Activated CD8-positive, alpha-beta memory T cell treated with anti-CD3 and anti-CD28 coated beads, Interleukin-2, amount 10 ng/mL, durations not matched to agents 7 days and 5 days (primary cell): ENCODE measurements around the gene RSU1. TPM values are rescaled to one million over a fixed set of nuclear protein-coding genes. Genes with fewer than 3 reads are reported as not detected.

Source experiments
- ATAC-seq: fragments of 150-1000 bp; cut with Tn5 transposase; one replicate; pipeline ENCODE4 v1.10.0; 2021; ENCODE audit warnings: moderate library complexity
- CTCF ChIA-PET: fragments of 350-600 bp; sonication (Branson Sonifier 250); formaldehyde crosslinking; loops from one replicate; lab custom pipeline; 2021; ENCODE audit warnings: antibody characterized with exemption; lab: Charles Lee
- DNase-seq: peaks from one replicate; pipeline ENCODE4 v3.0.0-alpha.2; 2020
- H3K27ac Mint-ChIP-seq: one replicate; pipeline ENCODE4 v1.8.0; 2021; ENCODE audit warnings: mild to moderate bottlenecking, mixed read lengths
- H3K27me3 Mint-ChIP-seq: one replicate; pipeline ENCODE4 v1.8.0; 2021; ENCODE audit warnings: mixed read lengths
- H3K36me3 Mint-ChIP-seq: one replicate; pipeline ENCODE4 v1.8.0; 2021; ENCODE audit warnings: mild to moderate bottlenecking, mixed read lengths
- H3K4me1 Mint-ChIP-seq: one replicate; pipeline ENCODE4 v1.8.0; 2021; ENCODE audit warnings: mixed read lengths
- H3K4me3 Mint-ChIP-seq: one replicate; pipeline ENCODE4 v1.8.0; 2021; ENCODE audit warnings: mild to moderate bottlenecking, moderate library complexity, mixed read lengths
- H3K9me3 Mint-ChIP-seq: one replicate; pipeline ENCODE4 v1.8.0; 2022; ENCODE audit warnings: low read depth, mixed read lengths
- total RNA-seq, 2 experiments: library from RNA; stranded (reverse); gene quantifications; one replicate each; pipeline ENCODE4 v1.2.3, GENCODE V29; 2021

The RSU1 gene
- total RNA-seq, 2 experiments from 2014 or later = 51.6 to 74.1 TPM

GRCh38 chr10:16656895-16657294 is 160.3 kb downstream of the RSU1 start:
- H3K27me3 Mint-ChIP-seq = no peaks in the 10 kb centered on the region
- CTCF ChIA-PET = no interaction called here
- H3K4me1 Mint-ChIP-seq = peaks cover 13% of the 10 kb centered on the region
- H3K27ac Mint-ChIP-seq = no peak overlapping the region
- H3K4me3 Mint-ChIP-seq = no peak overlapping the region
- no peaks in the 10 kb centered on the region for H3K9me3 Mint-ChIP-seq
- ATAC-seq (no peak), DNase-seq (no peak)
- no peaks in the 10 kb centered on the region for H3K36me3 Mint-ChIP-seq

- DNase-seq = no peak
- ATAC-seq = no peak
- no peak overlapping the region for H3K4me3 Mint-ChIP-seq
- CTCF ChIA-PET = interaction anchor here (1.1 kb wide), 1 partner anchor 24 kb away, joined by 3 read pairs; no protein-coding TSS in a partner anchor
- H3K27me3 Mint-ChIP-seq = no peaks in the 10 kb centered on the region
- H3K36me3 Mint-ChIP-seq = peaks cover under 1% of the 10 kb centered on the region
- peaks cover under 1% of the 10 kb centered on the region for H3K9me3 Mint-ChIP-seq
- peaks cover 13% of the 10 kb centered on the region for H3K4me1 Mint-ChIP-seq
- H3K27ac Mint-ChIP-seq = no peak overlapping the region
Measured at GRCh38 chr10:16653224-16653623, 164.0 kb downstream of the RSU1 start.

- Mint-ChIP-seq H3K4me1 (peaks cover 16% of the 10 kb centered on the region), H3K4me3 (no peak overlapping the region), H3K27me3 (no peaks in the 10 kb centered on the region), H3K9me3 (peaks cover 2% of the 10 kb centered on the region), H3K36me3 (peaks cover 3% of the 10 kb centered on the region), H3K27ac (no peak overlapping the region)
- CTCF ChIA-PET = no interaction called here
- DNase-seq (no peak), ATAC-seq (no peak)
Measured at GRCh38 chr10:16652154-16652553, 165.1 kb downstream of the RSU1 start.

- no peak overlapping the region for H3K4me3 Mint-ChIP-seq
- DNase-seq (no peak), ATAC-seq (no peak)
- peaks cover 28% of the 10 kb centered on the region for H3K4me1 Mint-ChIP-seq
- H3K27me3 Mint-ChIP-seq = no peaks in the 10 kb centered on the region
- H3K9me3 Mint-ChIP-seq = peaks cover 2% of the 10 kb centered on the region
- no peak overlapping the region for H3K27ac Mint-ChIP-seq
- CTCF ChIA-PET = no interaction called here
- peaks cover 3% of the 10 kb centered on the region for H3K36me3 Mint-ChIP-seq
Measured at GRCh38 chr10:16649757-16650156, 167.5 kb downstream of the RSU1 start.

- Mint-ChIP-seq H3K27me3 (no peaks in the 10 kb centered on the region), H3K4me1 (peaks cover 31% of the 10 kb centered on the region), H3K27ac (no peak overlapping the region), H3K36me3 (peaks cover 3% of the 10 kb centered on the region), H3K9me3 (peaks cover 2% of the 10 kb centered on the region), H3K4me3 (no peak overlapping the region)
- DNase-seq (no peak), ATAC-seq (no peak)
- CTCF ChIA-PET = interaction anchor here (1.0 to 1.3 kb wide), 2 partner anchors 10 to 151 kb away, joined by 3 to 4 read pairs; no protein-coding TSS in a partner anchor
Measured at GRCh38 chr10:16648366-16648765, 168.9 kb downstream of the RSU1 start.

GRCh38 chr10:16646181-16647059 is 170.8 kb downstream of the RSU1 start:
- peaks cover 2% of the 10 kb centered on the region for H3K9me3 Mint-ChIP-seq
- no peaks in the 10 kb centered on the region for H3K27me3 Mint-ChIP-seq
- peaks cover 3% of the 10 kb centered on the region for H3K36me3 Mint-ChIP-seq
- CTCF ChIA-PET = no interaction called here
- peak overlapping the region; percentile 52 for H3K27ac Mint-ChIP-seq
- peak; percentile 49 for DNase-seq
- peaks cover 23% of the 10 kb centered on the region for H3K4me1 Mint-ChIP-seq
- no peak overlapping the region for H3K4me3 Mint-ChIP-seq
- peak; percentile 39 for ATAC-seq

- Mint-ChIP-seq H3K36me3 (peaks cover 3% of the 10 kb centered on the region), H3K27ac (no peak overlapping the region), H3K27me3 (no peaks in the 10 kb centered on the region), H3K4me1 (peaks cover 23% of the 10 kb centered on the region), H3K9me3 (peaks cover 2% of the 10 kb centered on the region), H3K4me3 (no peak overlapping the region)
- DNase-seq (no peak), ATAC-seq (no peak)
- CTCF ChIA-PET = interaction anchor here (0.6 kb wide), 1 partner anchor 55 kb away, joined by 4 read pairs; no protein-coding TSS in a partner anchor
Measured at GRCh38 chr10:16644146-16644545, 173.1 kb downstream of the RSU1 start.

GRCh38 chr10:16643502-16643901 is 173.7 kb downstream of the RSU1 start:
- DNase-seq (no peak), ATAC-seq (no peak)
- Mint-ChIP-seq H3K27ac (no peak overlapping the region), H3K4me3 (no peak overlapping the region), H3K27me3 (no peaks in the 10 kb centered on the region), H3K36me3 (peaks cover 3% of the 10 kb centered on the region), H3K4me1 (peaks cover 23% of the 10 kb centered on the region), H3K9me3 (peaks cover 2% of the 10 kb centered on the region)
- CTCF ChIA-PET = interaction anchor here (0.6 kb wide), 1 partner anchor 54 kb away, joined by 4 read pairs; no protein-coding TSS in a partner anchor

- Mint-ChIP-seq H3K4me1 (peaks cover 7% of the 10 kb centered on the region), H3K27ac (no peak overlapping the region), H3K4me3 (no peak overlapping the region), H3K9me3 (no peaks in the 10 kb centered on the region), H3K36me3 (no peaks in the 10 kb centered on the region), H3K27me3 (no peaks in the 10 kb centered on the region)
- CTCF ChIA-PET = no interaction called here
- DNase-seq (no peak), ATAC-seq (no peak)
Measured at GRCh38 chr10:16640153-16640552, 177.1 kb downstream of the RSU1 start.

- peaks cover 6% of the 10 kb centered on the region for H3K4me1 Mint-ChIP-seq
- H3K4me3 Mint-ChIP-seq = no peak overlapping the region
- CTCF ChIA-PET = interaction anchor here (1.6 kb wide), 1 partner anchor 9 kb away, joined by 4 read pairs; no protein-coding TSS in a partner anchor
- H3K27ac Mint-ChIP-seq = no peak overlapping the region
- no peaks in the 10 kb centered on the region for H3K36me3 Mint-ChIP-seq
- no peak for DNase-seq
- ATAC-seq = no peak
- H3K27me3 Mint-ChIP-seq = no peaks in the 10 kb centered on the region
- no peaks in the 10 kb centered on the region for H3K9me3 Mint-ChIP-seq
Measured at GRCh38 chr10:16639471-16639870, 177.8 kb downstream of the RSU1 start.

- no peak overlapping the region for H3K4me3 Mint-ChIP-seq
- no peak overlapping the region for H3K27ac Mint-ChIP-seq
- CTCF ChIA-PET = no interaction called here
- ATAC-seq = no peak
- H3K27me3 Mint-ChIP-seq = no peaks in the 10 kb centered on the region
- no peak for DNase-seq
- H3K36me3 Mint-ChIP-seq = no peaks in the 10 kb centered on the region
- no peaks in the 10 kb centered on the region for H3K9me3 Mint-ChIP-seq
- H3K4me1 Mint-ChIP-seq = no peaks in the 10 kb centered on the region
Measured at GRCh38 chr10:16632996-16633395, 184.2 kb downstream of the RSU1 start.

- no peaks in the 10 kb centered on the region for H3K9me3 Mint-ChIP-seq
- CTCF ChIA-PET = no interaction called here
Measured at GRCh38 chr10:16626697-16627096, 190.5 kb downstream of the RSU1 start.

GRCh38 chr10:16612981-16613355 is 204.3 kb downstream of the RSU1 start:
- no peaks in the 10 kb centered on the region for H3K27me3 Mint-ChIP-seq
- peaks cover 17% of the 10 kb centered on the region for H3K36me3 Mint-ChIP-seq
- CTCF ChIA-PET = no interaction called here
- peaks cover 10% of the 10 kb centered on the region for H3K9me3 Mint-ChIP-seq
- H3K4me1 Mint-ChIP-seq = no peaks in the 10 kb centered on the region
- no peak for DNase-seq
- H3K4me3 Mint-ChIP-seq = no peak overlapping the region
- H3K27ac Mint-ChIP-seq = no peak overlapping the region
- no peak for ATAC-seq

More at GRCh38 chr10:16626697-16627096, 190.5 kb downstream of the RSU1 start:
- H3K36me3 Mint-ChIP-seq = no peaks in the 10 kb centered on the region
- ATAC-seq = no peak
- H3K27me3 Mint-ChIP-seq = no peaks in the 10 kb centered on the region
- no peak overlapping the region for H3K27ac Mint-ChIP-seq
- DNase-seq = no peak
- H3K4me3 Mint-ChIP-seq = no peak overlapping the region
- no peaks in the 10 kb centered on the region for H3K4me1 Mint-ChIP-seq
